IMR-90 (cell line): ENCODE results near the gene ACOT12. TPM values are rescaled to one million over a fixed set of nuclear protein-coding genes. Genes with fewer than 3 reads are reported as not detected.

Experiments used
- ATAC-seq: fragments of 200-7000 bp; cut with Tn5 transposase; 2 replicates; pipeline ENCODE4 v1.9.1; 2020; ENCODE audit warnings: low read depth, mild to moderate bottlenecking, moderate library complexity
- BruUV-seq: library from RNA; stranded (reverse); fragments of 400-500 nt; replicated peaks from 2 replicates; lab custom pipeline; 2021; lab: Mats Ljungman, UMichigan
- CTCF ChIA-PET: fragments of 300-600 bp; formaldehyde crosslinking; extraction: SDS; loops from one replicate; lab custom pipeline; 2021; ENCODE audit warnings: antibody characterized with exemption; lab: Yijun Ruan, JAX
- POLR2A ChIA-PET: fragments of 300-600 bp; sonication (Branson Sonifier 250); formaldehyde crosslinking; loops from one replicate; lab custom pipeline; 2022; ENCODE audit warnings: antibody characterized with exemption; ENCODE audit not compliant: unreplicated experiment; lab: Charles Lee
- DNase-seq: peaks from one replicate; pipeline ENCODE4 v3.0.0; 2013
- H2AFZ ChIP-seq: replicated peaks from 2 replicates; pipeline ENCODE3; 2013; ENCODE audit warnings: low read length, mild to moderate bottlenecking; ENCODE audit not compliant: poor library complexity
- H2AK5ac ChIP-seq: 2 replicates; pipeline ENCODE4 v1.6.1; 2013; ENCODE audit warnings: low read depth, low read length, inconsistent platforms
- H2AK9ac ChIP-seq: replicated peaks from 2 replicates; pipeline ENCODE3; 2013; ENCODE audit warnings: mild to moderate bottlenecking, low read depth, low read length, moderate library complexity; ENCODE audit not compliant: poor library complexity
- H2BK120ac ChIP-seq: 2 replicates; pipeline ENCODE4 v1.6.1; 2013; ENCODE audit warnings: low read depth, low read length, inconsistent platforms
- H2BK15ac ChIP-seq: 3 replicates; pipeline ENCODE4 v1.6.1; 2013; ENCODE audit warnings: low read depth, low read length, inconsistent platforms
- H2BK20ac ChIP-seq: 2 replicates; pipeline ENCODE4 v1.6.1; 2013; ENCODE audit warnings: low read depth, mild to moderate bottlenecking, inconsistent platforms, low read length, moderate library complexity
- H2BK5ac ChIP-seq: 2 replicates; pipeline ENCODE4 v1.6.1; 2013; ENCODE audit warnings: mild to moderate bottlenecking, low read depth, low read length, inconsistent platforms; ENCODE audit not compliant: poor library complexity, severe bottlenecking
- H3K14ac ChIP-seq: replicated peaks from 2 replicates; pipeline ENCODE4 v1.6.1; 2013; ENCODE audit warnings: low read depth, low read length, inconsistent platforms
- H3K18ac ChIP-seq: 2 replicates; pipeline ENCODE4 v1.6.1; 2013; ENCODE audit warnings: low read depth, low read length, control low read depth
- H3K23ac ChIP-seq: 2 replicates; pipeline ENCODE4 v1.6.1; 2013; ENCODE audit warnings: low read depth, low read length, inconsistent platforms
- H3K27ac ChIP-seq: 2 replicates; pipeline ENCODE4 v1.5.1; 2013; ENCODE audit warnings: mild to moderate bottlenecking, control low read depth, low read length; ENCODE audit not compliant: insufficient read depth
- H3K27me3 ChIP-seq: 2 replicates; pipeline ENCODE4 v1.6.1; 2013; ENCODE audit warnings: low read length; ENCODE audit not compliant: control insufficient read depth, insufficient read depth
- H3K36me3 ChIP-seq: 2 replicates; pipeline ENCODE4 v1.6.1; 2013; ENCODE audit warnings: low read length, mixed read lengths; ENCODE audit not compliant: control insufficient read depth, insufficient read depth
- H3K4ac ChIP-seq: 2 replicates; pipeline ENCODE4 v1.6.1; 2013; ENCODE audit warnings: low read depth, low read length, inconsistent platforms
- H3K4me1 ChIP-seq: 2 replicates; pipeline ENCODE4 v1.6.1; 2013; ENCODE audit warnings: low read length, mixed read lengths; ENCODE audit not compliant: control insufficient read depth, insufficient read depth
- H3K4me2 ChIP-seq: 2 replicates; pipeline ENCODE4 v1.6.1; 2013; ENCODE audit warnings: low read depth, mild to moderate bottlenecking, control low read depth, low read length, moderate library complexity
- H3K4me3 ChIP-seq: 2 replicates; pipeline ENCODE4 v1.5.1; 2013; ENCODE audit warnings: low read depth, mild to moderate bottlenecking, control low read depth, low read length, moderate library complexity; ENCODE audit not compliant: insufficient read depth
- H3K56ac ChIP-seq: 2 replicates; pipeline ENCODE4 v1.6.1; 2013; ENCODE audit warnings: low read length, inconsistent platforms; ENCODE audit not compliant: insufficient read depth; ENCODE audit errors: extremely low read depth
- H3K79me1 ChIP-seq, 2 experiments: 2 replicates each; pipeline ENCODE4 v1.6.1; 2013; ENCODE audit warnings: low read length in 2 of 2, inconsistent platforms in 1 of 2, low read depth in 1 of 2
- H3K9ac ChIP-seq: 2 replicates; pipeline ENCODE4 v1.6.1; 2013; ENCODE audit warnings: low read depth, low read length, control low read depth
- H3K9me1 ChIP-seq: 2 replicates; pipeline ENCODE4 v1.6.1; 2013; ENCODE audit warnings: low read length, inconsistent platforms; ENCODE audit not compliant: insufficient read depth
- H3K9me3 ChIP-seq: 2 replicates; pipeline ENCODE4 v1.6.1; 2013; ENCODE audit warnings: low read length; ENCODE audit not compliant: control insufficient read depth, insufficient read depth
- H4K20me1 ChIP-seq: 2 replicates; pipeline ENCODE4 v1.6.1; 2013; ENCODE audit warnings: low read length, inconsistent platforms; ENCODE audit not compliant: insufficient read depth
- H4K5ac ChIP-seq: 2 replicates; pipeline ENCODE4 v1.6.1; 2013; ENCODE audit warnings: mild to moderate bottlenecking, low read depth, low read length, control low read depth
- H4K8ac ChIP-seq, 2 experiments: 2 replicates each; pipeline ENCODE4 v1.6.1; 2013; ENCODE audit warnings: low read depth in 2 of 2, low read length in 2 of 2, control low read depth in 1 of 2, inconsistent platforms in 1 of 2
- H4K91ac ChIP-seq: 2 replicates; pipeline ENCODE4 v1.6.1; 2013; ENCODE audit warnings: low read depth, low read length, inconsistent platforms; ENCODE audit not compliant: insufficient read depth
- BHLHE40 ChIP-seq: fragments of 150-350 bp; IDR thresholded peaks from 2 replicates; pipeline ENCODE4 v1.6.1; 2016; ENCODE audit warnings: mild to moderate bottlenecking, low read depth, low read length
- CEBPB ChIP-seq: IDR thresholded peaks from 2 replicates; pipeline ENCODE4 v1.6.1; 2012; ENCODE audit warnings: low read depth, low read length, improper control_type of control experiment
- CHD1 ChIP-seq: IDR thresholded peaks from 2 replicates; pipeline ENCODE4 v1.6.1; 2012; ENCODE audit warnings: low read depth, low read length, improper control_type of control experiment
- CTCF ChIP-seq: conservative IDR thresholded peaks from 2 replicates; pipeline ENCODE4 v1.5.1; 2012; ENCODE audit warnings: mild to moderate bottlenecking, low read depth, low read length, improper control_type of control experiment
- FOS ChIP-seq: fragments of 150-350 bp; IDR thresholded peaks from 2 replicates; pipeline ENCODE4 v1.6.1; 2016; ENCODE audit warnings: low read depth, low read length
- MAZ ChIP-seq: IDR thresholded peaks from 2 replicates; pipeline ENCODE4 v1.6.1; 2012; ENCODE audit warnings: low read depth, mild to moderate bottlenecking, low read length, improper control_type of control experiment, moderate library complexity, borderline replicate concordance
- NFE2L2 ChIP-seq: fragments of 150-350 bp; IDR thresholded peaks from 2 replicates; pipeline ENCODE4 v1.6.1; 2016; ENCODE audit warnings: low read depth, mild to moderate bottlenecking, low read length
- POLR2A ChIP-seq: IDR thresholded peaks from 2 replicates; pipeline ENCODE4 v1.6.1; 2012; ENCODE audit warnings: mild to moderate bottlenecking, low read depth, low read length
- RCOR1 ChIP-seq: IDR thresholded peaks from 2 replicates; pipeline ENCODE4 v1.6.1; 2012; ENCODE audit warnings: mild to moderate bottlenecking, low read length, improper control_type of control experiment; ENCODE audit not compliant: insufficient replicate concordance
- SMC3 ChIP-seq: fragments of 150-350 bp; IDR thresholded peaks from 2 replicates; pipeline ENCODE4 v1.6.1; 2016; ENCODE audit warnings: low read depth, mild to moderate bottlenecking, antibody characterized with exemption, low read length, moderate library complexity
- USF2 ChIP-seq: fragments of 150-350 bp; IDR thresholded peaks from 2 replicates; pipeline ENCODE4 v1.6.1; 2017; ENCODE audit warnings: mild to moderate bottlenecking, antibody characterized with exemption, low read length, low read depth
- WGBS, 2 experiments: methylation state at CpG; one replicate each; pipeline versions ENCODE4 v1.1.5 to v1.1.7; 2013; ENCODE audit warnings: missing lambda C conversion rate in 2 of 2; ENCODE audit not compliant: insufficient read length in 1 of 2; ENCODE audit errors: extremely low coverage in 2 of 2; 5-methylcytosine and 5-hydroxymethylcytosine counted together
- dilution Hi-C: fragments of 300-500 bp; cut with HindIII; formaldehyde crosslinking; loops from one replicate; pipeline ENCODE4 v1.14.3; 2018; ENCODE audit warnings: low sequenced_read_pairs; ENCODE audit not compliant: unreplicated experiment
- in situ Hi-C: fragments of 300-500 bp; cut with MboI; formaldehyde crosslinking; loops from 3 replicates; pipeline ENCODE4 v1.14.3; 2019; ENCODE audit warnings: low sequenced_read_pairs, inconsistent platforms, mixed read lengths
- intact Hi-C: fragments of 100-400 bp; cut with micrococcal nuclease; formaldehyde crosslinking; loops from 2 replicates; pipeline ENCODE4 v1.10.0; 2022
- polyA plus RNA-seq, 3 experiments: library from polyadenylated mRNA; depleted of rRNA; stranded (reverse); fragments of >200 nt; gene quantifications; 2 replicates each; pipeline ENCODE4 v1.2.3, GENCODE V29; 2012; ENCODE audit warnings: low replicate concordance in 1 of 3
- total RNA-seq: library from RNA; depleted of rRNA; stranded (reverse); fragments of >200 nt; gene quantifications from 2 replicates; pipeline ENCODE4 v1.2.3, GENCODE V29; 2012

ACOT12 gene
- total and polyA plus RNA-seq, 2 of the 4 experiments (the other 2 are of a cell fraction) = not detected

- ATAC-seq (no peak), DNase-seq (no peak)
- H3K4me1 ChIP-seq = no peaks in the 10 kb centered on the region; the same call in 1 of the 2 replicates
- no peak overlapping the region for H3K18ac ChIP-seq
- TF ChIP-seq BHLHE40 (no peak), MAZ (no peak), CEBPB (no peak), POLR2A (no peak), RCOR1 (no peak), USF2 (no peak), CTCF (no peak), SMC3 (no peak), FOS (no peak), CHD1 (no peak), NFE2L2 (no peak)
- no peak overlapping the region for H2AFZ ChIP-seq
- no peak overlapping the region; the same call in 1 of the 2 replicates for H3K4me2 ChIP-seq
- 60% methylated on average over 1 of the region's 7 CpGs; no CpG with 5 or more reads in 1 of the 2 experiments for WGBS, 2 experiments
- H4K91ac ChIP-seq = no peak overlapping the region
- no peak overlapping the region for H2AK9ac ChIP-seq
- intact Hi-C loops (no loop called here), dilution Hi-C loops (no loop called here), in situ Hi-C loops (no loop called here)
- H2BK5ac ChIP-seq = no peak overlapping the region
- no peak overlapping the region for H2BK20ac ChIP-seq
- H3K79me1 ChIP-seq = no peaks in the 10 kb centered on the region
- H3K36me3 ChIP-seq = no peaks in the 10 kb centered on the region
- H3K9me3 ChIP-seq = no peaks in the 10 kb centered on the region
- no TSS peak for BruUV-seq
- H3K27me3 ChIP-seq = no peaks in the 10 kb centered on the region; the same call in 1 of the 2 replicates
- H3K9me1 ChIP-seq = 0 out of 2 replicates have a peak, but pooled peaks cover 3% of the 10 kb centered on the region
- peak overlapping the region; percentile 63; the same call in 1 of the 2 replicates for H4K5ac ChIP-seq
- H3K14ac ChIP-seq = no peak overlapping the region
- no peak overlapping the region for H3K4ac ChIP-seq
- CTCF ChIA-PET = no interaction called here
- POLR2A ChIA-PET = no interaction called here
- no peak overlapping the region for H3K56ac ChIP-seq
- no peak overlapping the region for H4K8ac ChIP-seq
- H2BK120ac ChIP-seq = no peak overlapping the region
- no peak overlapping the region for H3K27ac ChIP-seq
- no peak overlapping the region for H2BK15ac ChIP-seq
- no peak overlapping the region for H2AK5ac ChIP-seq
- H3K23ac ChIP-seq = no peak overlapping the region
- H4K20me1 ChIP-seq = no peaks in the 10 kb centered on the region
- no peak overlapping the region for H3K4me3 ChIP-seq
- H3K9ac ChIP-seq = no peak overlapping the region
Observed at GRCh38 chr5:81405126-81405891, 11.4 kb upstream of the ACOT12 start.
